ENCODE data around the gene MTHFD1L. TPM values are rescaled to one million over a fixed set of nuclear protein-coding genes. Genes with fewer than 3 reads are reported as not detected.

MTHFD1L gene
- total and polyA plus RNA-seq, 2 donors (not counting 3 experiments of a cell fraction or from before 2014, with no cell fraction given): 40.2 to 120 TPM

GRCh38 chr6:150930841-150931240 is 65.3 kb downstream of the MTHFD1L start:
- peaks cover 4 to 11% of the 10 kb centered on the region in 2 experiments for H3K36me3 ChIP-seq (ENCODE audit: control insufficient read depth in 2 of 2, extremely low read depth in 1 of 2, insufficient read depth in 2 of 2, low read length in 2 of 2)
- H3K4me1 ChIP-seq (ENCODE audit: control insufficient read depth, extremely low read depth, insufficient read depth, low read length): peaks cover 7% of the 10 kb centered on the region
- H3K79me2 ChIP-seq (ENCODE audit: control insufficient read depth, insufficient read depth, low read length): no peaks in the 10 kb centered on the region
- TF ChIP-seq FOS (IDR thresholded peaks at IDR 0.05; ENCODE audit: borderline replicate concordance, insufficient read depth, low read length): no peak
- TF ChIP-seq CTCF (IDR thresholded peaks at IDR 0.05; ENCODE audit: extremely low read depth in 1 of 2, insufficient read depth in 1 of 2, low read depth in 1 of 2, low read length in 2 of 2): no peak
- no peak for TF ChIP-seq JUN (IDR thresholded peaks at IDR 0.05; ENCODE audit: borderline replicate concordance, insufficient read depth, insufficient read length, low read depth)
- no peaks in the 10 kb centered on the region for H3K9me3 ChIP-seq (replicated peaks; ENCODE audit: control insufficient read depth, insufficient read depth, low read length)
- no peak overlapping the region for H3K9ac ChIP-seq (replicated peaks; ENCODE audit: extremely low read depth, insufficient read depth, low read length)
- ChIA-PET CTCF (interaction anchor here (1.1 kb wide), 1 partner anchor 404 kb away, joined by 4 read pairs; no protein-coding TSS in a partner anchor), POLR2A (no interaction called here)
- FAIRE-seq (no peak), DNase-seq (ENCODE audit: low read depth, low spot score) (no peak)
- no peak overlapping the region for H3K4me3 ChIP-seq (replicated peaks in 1 of 3; ENCODE audit: insufficient read depth in 1 of 3, low read depth in 1 of 3, low read length in 3 of 3)
- H4K20me1 ChIP-seq (replicated peaks; ENCODE audit: control insufficient read depth, extremely low read depth, insufficient read depth, low read length): no peaks in the 10 kb centered on the region
- no peak overlapping the region for H2AFZ ChIP-seq (ENCODE audit: low read depth, low read length)
- no peaks in the 10 kb centered on the region for H3K27me3 ChIP-seq (ENCODE audit: control insufficient read depth in 2 of 2, insufficient read depth in 2 of 2, low read length in 2 of 2)
- intact Hi-C loops (cut with micrococcal nuclease) (no loop called here), dilution Hi-C loops (cut with MboI; ENCODE audit: extremely low pct_ligation_motif_present, low sequenced_read_pairs) (no loop called here)
- no peak overlapping the region for H3K27ac ChIP-seq (ENCODE audit: insufficient read depth, low read depth, low read length)
- H3K9me1 ChIP-seq (replicated peaks; ENCODE audit: control insufficient read depth, extremely low read depth, insufficient read depth, low read length): no peaks in the 10 kb centered on the region
- no TSS peak for BruUV-seq (replicated peaks)
- H3K4me2 ChIP-seq (ENCODE audit: insufficient read depth, low read length): no peak overlapping the region

DNA sequence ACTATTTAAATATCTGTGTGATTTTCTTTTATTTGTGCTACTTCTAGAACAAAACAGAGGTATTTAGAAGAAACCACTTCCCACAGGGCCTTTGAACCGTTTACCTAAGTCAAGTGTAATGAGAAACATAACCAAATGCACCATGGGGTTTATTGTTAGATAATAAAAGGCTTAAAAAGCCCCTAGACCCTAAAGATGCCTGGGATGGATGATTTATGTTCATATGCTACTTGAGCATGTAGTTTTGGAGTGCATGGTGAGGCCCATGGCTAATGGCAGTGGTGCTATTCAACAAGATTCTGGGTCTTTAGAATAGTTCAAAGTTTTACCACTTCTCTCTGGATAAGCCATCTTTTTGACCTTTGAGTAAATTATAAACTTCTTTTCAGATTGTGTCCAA is 65.9 kb downstream of the MTHFD1L start:
- Histone ChIP-seq H4K20me1 (replicated peaks; ENCODE audit: control insufficient read depth, extremely low read depth, insufficient read depth, low read length) (no peaks in the 10 kb centered on the region), H3K27me3 (ENCODE audit: control insufficient read depth in 2 of 2, insufficient read depth in 2 of 2, low read length in 2 of 2) (no peaks in the 10 kb centered on the region), H2AFZ (ENCODE audit: low read depth, low read length) (no peak overlapping the region), H3K9ac (replicated peaks; ENCODE audit: extremely low read depth, insufficient read depth, low read length) (no peak overlapping the region), H3K4me2 (ENCODE audit: insufficient read depth, low read length) (no peak overlapping the region), H3K9me3 (replicated peaks; ENCODE audit: control insufficient read depth, insufficient read depth, low read length) (no peaks in the 10 kb centered on the region), H3K4me3 (replicated peaks in 1 of 3; ENCODE audit: insufficient read depth in 1 of 3, low read depth in 1 of 3, low read length in 3 of 3) (no peak overlapping the region), H3K36me3 (ENCODE audit: control insufficient read depth in 2 of 2, extremely low read depth in 1 of 2, insufficient read depth in 2 of 2, low read length in 2 of 2) (peaks cover 2 to 8% of the 10 kb centered on the region in 2 experiments), H3K79me2 (ENCODE audit: control insufficient read depth, insufficient read depth, low read length) (no peaks in the 10 kb centered on the region), H3K9me1 (replicated peaks; ENCODE audit: control insufficient read depth, extremely low read depth, insufficient read depth, low read length) (no peaks in the 10 kb centered on the region), H3K4me1 (ENCODE audit: control insufficient read depth, extremely low read depth, insufficient read depth, low read length) (peaks cover 5% of the 10 kb centered on the region), H3K27ac (ENCODE audit: insufficient read depth, low read depth, low read length) (no peak overlapping the region)
- TF ChIP-seq JUN (IDR thresholded peaks at IDR 0.05; ENCODE audit: borderline replicate concordance, insufficient read depth, insufficient read length, low read depth) (no peak), CTCF (IDR thresholded peaks at IDR 0.05; ENCODE audit: extremely low read depth in 1 of 2, insufficient read depth in 1 of 2, low read depth in 1 of 2, low read length in 2 of 2) (no peak), MAX (IDR thresholded peaks at IDR 0.05; ENCODE audit: insufficient read depth, insufficient read length) (no peak), MYC (IDR thresholded peaks at IDR 0.05; ENCODE audit: low read depth, low read length) (no peak), POLR2AphosphoS5 (IDR thresholded peaks at IDR 0.05; ENCODE audit: insufficient read depth, low read depth, low read length) (no peak), EZH2 (IDR thresholded peaks at IDR 0.05; ENCODE audit: borderline replicate concordance, low read depth, low read length, severe bottlenecking) (no peak), POLR2A (IDR thresholded peaks at IDR 0.05; ENCODE audit: low read depth, low read length) (no peak), GATA2 (IDR thresholded peaks at IDR 0.05; ENCODE audit: insufficient read depth, insufficient read length, low read depth, low read length) (no peak), FOS (IDR thresholded peaks at IDR 0.05; ENCODE audit: borderline replicate concordance, insufficient read depth, low read length) (no peak)
- intact Hi-C loops (cut with micrococcal nuclease) (no loop called here), dilution Hi-C loops (cut with MboI; ENCODE audit: extremely low pct_ligation_motif_present, low sequenced_read_pairs) (no loop called here)
- DNase-seq (ENCODE audit: low read depth, low spot score) (no peak), FAIRE-seq (no peak)
- ChIA-PET CTCF (interaction anchor here (1.1 kb wide), 1 partner anchor 403 kb away, joined by 4 read pairs; no protein-coding TSS in a partner anchor), POLR2A (no interaction called here)
- no TSS peak for BruUV-seq (replicated peaks)
